ENCODE results near the gene TNRC6C. TPM values are rescaled to one million over a fixed set of nuclear protein-coding genes. Genes with fewer than 3 reads are reported as not detected.

TNRC6C gene
- total and polyA plus RNA-seq, 2 experiments from 2014 or later = 10.1 to 16.6 TPM

GRCh38 chr17:78132767-78133178 is 174.3 kb downstream of the TNRC6C start:
- Histone ChIP-seq H3K4me2 (peak overlapping the region; percentile 81; the same call in 1 of the 2 replicates), H3K79me2 (replicated peaks; ENCODE audit: insufficient read depth) (no peaks in the 10 kb centered on the region), H3K27ac (ENCODE audit: low read depth) (no peak overlapping the region), H3K36me3 (ENCODE audit: insufficient read depth) (no peaks in the 10 kb centered on the region), H4K20me1 (replicated peaks; ENCODE audit: insufficient read depth) (no peaks in the 10 kb centered on the region), H3K9me2 (ENCODE audit: insufficient read depth) (no peaks in the 10 kb centered on the region), H3F3A (replicated peaks; ENCODE audit: low read depth) (peaks cover 14% of the 10 kb centered on the region; the same call in 1 of the 2 replicates), H3K4me1 (ENCODE audit: insufficient read depth) (peaks cover 25% of the 10 kb centered on the region), H3K27me3 (ENCODE audit: insufficient read depth) (peaks cover 22% of the 10 kb centered on the region), H2AFZ (peak overlapping the region; percentile 10; the same call in 1 of the 2 replicates), H3K4me3 (no peak overlapping the region; the same call in 1 of the 2 replicates)
- Mint-ChIP-seq H3K9me3 (no peaks in the 10 kb centered on the region), H3K27ac (no peak overlapping the region), H3K4me1 (peaks cover 16% of the 10 kb centered on the region), H3K4me3 (peak overlapping the region; percentile 41; the same call in 2 of the 3 replicates), H3K27me3 (ENCODE audit: insufficient read depth, low read depth, poor library complexity) (peaks cover 35% of the 10 kb centered on the region), H3K36me3 (ENCODE audit: low read depth) (no peaks in the 10 kb centered on the region)
- ATAC-seq (no peak), DNase-seq (ENCODE audit: low spot score) (no peak)
- TF ChIP-seq ETS1 (IDR thresholded peaks at IDR 0.05) (no peak), CREB1 (CRISPR knock-in tag; IDR thresholded peaks at IDR 0.05; ENCODE audit: low read depth) (no peak)

- H3K4me1 ChIP-seq (ENCODE audit: insufficient read depth) = peaks cover 25% of the 10 kb centered on the region
- H3K27ac ChIP-seq (ENCODE audit: low read depth) = no peak overlapping the region
- H3K4me3 Mint-ChIP-seq = no peak overlapping the region; the same call in 2 of the 3 replicates
- peaks cover 16% of the 10 kb centered on the region for H3K4me1 Mint-ChIP-seq
- H3K36me3 Mint-ChIP-seq (ENCODE audit: low read depth) = no peaks in the 10 kb centered on the region
- no peaks in the 10 kb centered on the region for H3K79me2 ChIP-seq (replicated peaks; ENCODE audit: insufficient read depth)
- H3K36me3 ChIP-seq (ENCODE audit: insufficient read depth) = no peaks in the 10 kb centered on the region
- peaks cover 14% of the 10 kb centered on the region; the same call in 1 of the 2 replicates for H3F3A ChIP-seq (replicated peaks; ENCODE audit: low read depth)
- no peaks in the 10 kb centered on the region for H3K9me3 Mint-ChIP-seq
- H4K20me1 ChIP-seq (replicated peaks; ENCODE audit: insufficient read depth) = no peaks in the 10 kb centered on the region
- DNase-seq (ENCODE audit: low spot score) = no peak
- ATAC-seq = no peak
- no peaks in the 10 kb centered on the region for H3K9me2 ChIP-seq (ENCODE audit: insufficient read depth)
- no peak overlapping the region for H3K27ac Mint-ChIP-seq
- H3K4me3 ChIP-seq = no peak overlapping the region
- no peak overlapping the region for H2AFZ ChIP-seq
- peaks cover 35% of the 10 kb centered on the region for H3K27me3 Mint-ChIP-seq (ENCODE audit: insufficient read depth, low read depth, poor library complexity)
- no peak overlapping the region for H3K4me2 ChIP-seq
- peaks cover 22% of the 10 kb centered on the region for H3K27me3 ChIP-seq (ENCODE audit: insufficient read depth)
- TF ChIP-seq JUNB (IDR thresholded peaks at IDR 0.05; ENCODE audit: unreplicated experiment) (no peak), EZH2phosphoT487 (IDR thresholded peaks at IDR 0.05; ENCODE audit: unreplicated experiment) (no peak), ZNF114 (CRISPR knock-in tag; IDR thresholded peaks at IDR 0.05) (no peak), CREB1 (CRISPR knock-in tag; IDR thresholded peaks at IDR 0.05; ENCODE audit: low read depth) (no peak), CTCF (conservative IDR thresholded peaks at IDR 0.05; ENCODE audit: low read depth in 2 of 2) (no peak), ZNF462 (CRISPR knock-in tag; IDR thresholded peaks at IDR 0.05) (no peak), EZH2 (IDR thresholded peaks at IDR 0.05; ENCODE audit: low read depth, unreplicated experiment) (no peak), POLR2AphosphoS5 (IDR thresholded peaks at IDR 0.05; ENCODE audit: low read depth) (no peak), ZNF331 (CRISPR knock-in tag; IDR thresholded peaks at IDR 0.05; ENCODE audit: low read depth) (no peak), ETS1 (IDR thresholded peaks at IDR 0.05) (no peak)
Observed at GRCh38 chr17:78133179-78133951, 174.9 kb downstream of the TNRC6C start.

Measured in GM23338 (cell line).